GM10847 (cell line): ENCODE data around the gene TACSTD2.

Source experiments
- POLR2A ChIP-seq: IDR thresholded peaks from 2 replicates; pipeline ENCODE4 v1.6.1; 2011; ENCODE audit not compliant: insufficient read length; ENCODE audit errors: extremely low read depth

TACSTD2 gene

DNA sequence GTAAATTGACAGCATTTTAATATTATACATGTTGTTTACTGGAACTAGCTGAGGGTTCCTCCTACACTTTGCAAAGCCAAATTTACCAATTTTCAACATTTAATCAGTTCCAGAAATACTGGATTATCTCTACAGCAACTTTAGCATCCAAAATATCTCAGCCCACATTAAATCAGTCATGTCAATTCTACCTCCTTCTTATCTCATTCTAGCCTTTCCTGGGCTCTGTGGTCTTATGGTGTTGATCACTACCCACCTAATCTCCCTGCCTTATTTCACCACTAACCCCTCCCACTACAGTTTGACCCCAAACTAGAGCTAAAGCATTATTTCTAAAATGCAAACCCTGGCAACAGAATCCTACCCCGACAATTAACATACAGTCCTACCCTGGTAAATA is 33.8 kb downstream of the TACSTD2 start:
- no peak for TF ChIP-seq POLR2A

DNA sequence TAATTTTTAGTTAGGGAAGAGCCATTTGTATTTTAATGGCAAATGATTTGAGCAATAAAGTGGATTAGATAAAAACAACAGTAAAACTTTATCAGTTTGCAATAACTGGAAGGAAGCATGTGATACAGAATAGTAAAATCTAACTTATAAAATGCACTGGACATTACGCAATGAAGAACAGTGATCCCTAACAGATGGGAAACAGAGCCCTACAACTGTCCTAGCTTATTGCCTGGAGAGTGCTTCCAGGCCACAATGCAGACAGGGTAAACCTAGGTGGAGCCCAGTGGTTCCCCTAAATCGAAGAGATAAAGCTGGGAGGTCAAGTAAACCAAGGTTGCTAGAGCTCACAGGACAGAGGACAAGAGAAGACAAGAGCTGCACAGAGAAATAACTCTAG is 37.5 kb downstream of the TACSTD2 start:
- TF ChIP-seq POLR2A = no peak

DNA sequence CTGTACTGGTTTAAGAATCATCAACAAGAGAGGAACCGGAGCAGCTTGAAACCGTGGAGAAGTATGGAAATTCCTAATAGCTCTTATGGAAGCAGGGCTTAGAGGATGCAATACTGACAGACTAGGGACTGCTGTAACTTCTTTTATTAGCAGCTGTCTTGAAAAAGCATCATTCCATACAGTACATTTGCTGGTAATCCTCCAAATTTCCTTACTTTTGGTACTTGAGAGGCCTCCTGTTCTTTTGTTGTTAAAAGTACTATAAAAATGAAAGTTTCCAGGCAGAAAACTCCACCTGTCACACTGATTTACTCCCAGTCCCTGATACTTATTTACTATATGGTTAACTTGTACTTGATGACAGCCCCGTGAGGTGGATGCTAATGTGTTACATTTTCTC is 38.2 kb downstream of the TACSTD2 start:
- TF ChIP-seq POLR2A = no peak

DNA sequence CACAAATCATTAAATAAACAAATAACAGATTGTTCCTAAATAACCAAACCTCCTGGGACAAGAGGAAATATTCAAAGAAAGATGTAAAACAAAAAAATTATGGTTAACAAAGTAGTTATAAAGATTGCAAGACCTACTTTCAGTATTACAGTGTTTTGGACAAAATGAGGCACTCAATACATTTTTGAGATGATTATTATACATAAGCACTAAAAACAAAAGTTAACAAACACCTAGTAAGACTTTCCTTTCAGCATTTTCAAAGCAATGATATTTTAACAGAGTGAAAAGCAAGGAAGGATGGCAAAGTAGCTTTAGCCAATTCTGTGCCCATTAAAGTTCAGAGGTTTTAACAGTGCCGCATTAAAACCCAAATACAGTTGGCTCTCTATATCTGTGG is 47.8 kb downstream of the TACSTD2 start:
- no peak for TF ChIP-seq POLR2A

DNA sequence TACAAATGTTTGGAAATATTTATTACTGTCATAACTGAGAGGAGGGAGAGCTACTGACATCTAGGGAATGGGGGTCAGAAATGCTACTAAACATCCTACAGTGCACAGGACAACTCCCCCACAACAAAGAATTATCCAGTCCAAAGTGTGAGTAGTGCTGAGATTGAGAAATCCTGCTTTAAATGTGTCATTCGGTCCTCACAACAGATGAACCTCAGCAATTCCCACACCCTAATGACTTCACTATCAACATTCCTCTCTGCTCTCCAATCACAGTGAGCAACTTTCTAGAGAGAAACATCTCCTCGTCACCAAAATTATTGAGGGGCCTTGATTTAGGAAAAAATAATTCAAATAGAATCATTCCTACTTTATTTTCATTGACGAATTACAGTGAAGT is 48.5 kb downstream of the TACSTD2 start:
- TF ChIP-seq POLR2A = no peak
